KBM-7 (cell line): ENCODE results near the gene MITF.

Experiments used
- DNase-seq: peaks from one replicate; pipeline ENCODE4 v3.0.0-alpha.2; 2015
- in situ Hi-C: fragments of 300-500 bp; cut with MboI; formaldehyde crosslinking; loops from 2 replicates; pipeline ENCODE4 v1.14.3; 2020; ENCODE audit warnings: low sequenced_read_pairs, low pct_unique_long_range_greater_than_20kb, mixed read lengths

The MITF gene

GRCh38 chr3:69723389-69723788 lies 15.9 kb upstream of the MITF start:
- in situ Hi-C loops = no loop called here
- no peak for DNase-seq

- DNase-seq = no peak
- in situ Hi-C loops = no loop called here
These were observed 14.4 kb upstream of the MITF start for GRCh38 chr3:69724722-69725435.

DNA sequence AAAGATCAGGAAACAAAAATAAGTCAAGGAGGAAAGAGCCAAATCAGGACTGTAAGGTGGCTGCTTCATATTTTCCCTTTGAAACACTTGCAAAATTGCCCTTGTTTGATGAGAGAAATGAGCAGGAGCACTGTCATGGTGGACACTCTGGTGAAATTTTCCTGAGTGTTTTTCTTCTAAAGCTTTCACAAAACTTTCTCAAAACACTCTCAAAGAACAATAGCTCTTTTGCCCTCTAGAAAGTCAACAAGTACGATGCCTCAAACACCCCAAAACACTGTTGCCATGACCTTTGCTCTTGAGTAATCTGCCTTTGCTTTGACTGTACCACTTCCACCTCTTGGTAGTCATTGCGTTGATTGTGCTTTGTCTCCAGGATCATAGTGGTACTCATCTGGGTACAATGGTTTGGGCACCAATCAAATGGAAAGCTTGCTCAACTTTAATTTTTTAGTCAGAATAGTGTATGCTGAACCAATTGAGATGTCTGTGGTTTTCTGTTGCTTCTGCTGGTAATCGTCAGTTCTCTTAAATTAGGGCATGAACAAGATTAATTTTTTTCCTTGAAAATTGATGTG lies 13.2 kb upstream of the MITF start:
- in situ Hi-C loops = no loop called here
- no peak for DNase-seq

DNA sequence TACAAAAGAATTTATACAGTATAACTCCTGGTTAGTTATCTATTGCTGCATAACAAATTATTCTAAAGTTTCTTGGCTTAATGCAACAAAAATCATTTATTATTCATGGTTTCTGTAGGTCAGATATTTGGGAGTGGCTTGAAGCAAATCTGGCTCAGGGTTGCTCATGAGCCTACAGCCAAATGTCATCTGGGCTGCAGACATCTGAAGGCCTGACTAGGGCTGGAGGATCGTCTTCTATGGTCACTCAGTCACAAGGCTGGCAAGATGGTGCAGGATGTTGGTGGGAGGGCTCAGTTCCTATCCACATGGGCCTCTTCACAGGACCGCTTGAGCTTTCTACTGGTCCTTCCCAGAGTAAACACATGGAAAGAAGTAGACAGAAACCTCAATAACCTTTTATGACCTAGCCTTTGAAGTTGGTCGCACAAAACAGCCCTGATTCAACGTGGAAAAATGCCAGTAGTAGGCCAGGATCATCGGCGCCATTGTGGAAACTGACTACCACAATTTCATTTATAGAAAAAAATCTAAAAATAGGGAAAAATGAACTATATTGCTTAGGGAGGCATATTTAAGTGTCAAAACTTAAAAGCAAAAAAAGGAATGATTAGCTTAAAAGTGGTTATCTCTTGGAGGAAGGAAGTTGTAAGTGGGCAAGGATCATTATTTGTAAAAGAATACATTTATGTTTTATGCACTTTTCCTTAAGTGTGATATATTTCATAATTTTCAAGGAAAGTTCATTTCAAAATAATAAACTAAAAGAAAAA lies 9.9 kb upstream of the MITF start:
- in situ Hi-C loops = no loop called here
- DNase-seq = no peak

GRCh38 chr3:69731080-69731479 lies 8.2 kb upstream of the MITF start:
- no peak for DNase-seq
- in situ Hi-C loops = no loop called here

- in situ Hi-C loops = no loop called here
- DNase-seq = no peak
These were observed 3.4 kb upstream of the MITF start for GRCh38 chr3:69735893-69736292.

DNA sequence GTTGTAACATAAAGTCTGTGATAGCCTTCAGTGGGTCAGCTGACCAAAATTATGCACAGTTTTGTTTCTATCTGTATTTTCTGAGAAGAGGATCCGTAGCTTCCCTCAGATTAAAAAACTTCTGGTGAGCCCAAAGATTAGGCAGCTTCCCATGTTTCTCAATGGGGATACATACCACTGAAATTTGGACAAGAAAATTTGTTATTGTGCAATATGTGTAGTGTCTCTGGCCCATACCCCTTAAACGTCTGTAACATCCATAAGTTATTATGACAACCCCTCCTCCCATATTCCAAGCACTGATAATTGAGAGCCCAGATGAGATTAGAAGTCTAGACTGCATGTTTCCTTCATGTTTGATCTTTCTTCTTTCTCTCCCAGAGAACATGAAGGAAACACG lies 1.9 kb upstream of the MITF start:
- DNase-seq = no peak
- in situ Hi-C loops = no loop called here

DNA sequence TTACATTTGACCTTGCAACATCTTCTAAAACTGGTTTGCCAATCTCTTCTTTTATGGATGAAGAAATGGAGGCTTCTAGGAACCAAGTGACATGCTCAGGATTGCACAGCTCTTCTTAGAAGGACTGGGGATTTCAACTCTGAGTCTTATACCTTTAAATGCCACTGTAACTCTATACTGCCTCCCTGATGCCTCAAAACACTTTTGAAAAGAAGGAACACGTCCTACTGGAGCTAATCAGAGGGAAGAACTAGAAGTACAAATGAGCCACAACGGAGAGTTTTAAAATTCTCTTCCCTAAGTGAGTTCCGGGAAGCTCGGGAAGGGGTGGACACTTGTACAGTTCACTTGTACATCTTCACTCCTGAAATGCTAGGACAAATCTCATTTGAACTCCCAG lies 949 bp upstream of the MITF start:
- DNase-seq = no peak
- in situ Hi-C loops = no loop called here

- in situ Hi-C loops = no loop called here
- no peak for DNase-seq
These were observed 433 bp upstream of the MITF start for GRCh38 chr3:69738859-69739203.

- no peak for DNase-seq
- in situ Hi-C loops = no loop called here
These were observed 1.1 kb downstream of the MITF start for GRCh38 chr3:69740103-69741021.

DNA sequence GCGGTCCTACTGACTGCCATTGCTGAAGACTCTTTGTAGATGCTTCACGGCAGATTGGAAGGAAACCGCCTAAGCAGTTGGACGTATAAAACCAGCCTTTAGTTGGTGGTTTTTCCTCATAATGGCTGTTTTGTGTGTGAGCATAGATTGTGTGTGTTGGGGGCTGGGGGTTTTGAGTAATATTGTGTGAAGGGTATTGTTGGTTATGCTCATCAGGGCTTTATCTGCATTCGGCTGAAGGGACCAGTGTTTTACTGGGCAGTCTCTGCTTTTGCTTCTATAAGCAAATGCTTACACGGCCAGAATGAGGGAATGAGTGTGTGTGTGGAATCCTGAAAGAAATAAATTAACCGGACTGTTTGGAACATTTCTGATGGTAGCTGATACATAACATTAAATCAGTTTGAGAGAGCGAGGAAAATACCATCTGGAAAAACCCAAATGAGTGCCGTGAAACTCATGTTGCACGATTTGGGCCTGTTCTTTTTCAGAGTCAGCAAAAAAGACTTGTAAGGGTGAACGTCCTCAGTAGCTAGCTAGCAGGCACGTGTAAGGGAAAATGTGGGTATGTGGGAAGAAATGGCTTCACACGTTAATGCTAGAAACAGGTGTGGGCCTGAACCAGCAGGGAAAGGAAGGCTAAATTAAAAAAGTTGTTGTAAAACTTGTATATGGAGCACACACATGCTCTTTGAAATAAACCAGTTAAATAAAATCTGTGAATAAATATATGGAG lies 1.9 kb downstream of the MITF start:
- no peak for DNase-seq
- in situ Hi-C loops = no loop called here

DNA sequence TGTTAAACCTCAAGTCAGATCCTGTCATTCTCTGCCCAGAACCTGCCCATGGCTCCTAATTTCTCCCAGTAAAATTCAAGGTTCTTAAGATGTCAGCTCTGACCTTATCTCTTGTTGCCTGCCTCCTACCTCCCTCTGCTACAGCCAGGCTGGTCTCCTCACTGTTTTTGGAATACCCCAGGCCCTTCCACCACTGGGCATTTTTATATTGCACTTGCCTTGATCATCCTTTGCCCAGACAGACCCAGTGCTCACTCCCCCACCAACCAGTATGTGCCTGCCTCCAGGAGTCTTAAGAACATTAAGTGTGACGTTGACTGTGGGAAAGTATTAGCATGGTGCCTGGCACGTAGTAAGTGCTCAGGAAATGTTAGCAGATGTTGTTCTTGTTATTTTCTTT lies 3.1 kb downstream of the MITF start:
- in situ Hi-C loops = no loop called here
- no peak for DNase-seq

DNA sequence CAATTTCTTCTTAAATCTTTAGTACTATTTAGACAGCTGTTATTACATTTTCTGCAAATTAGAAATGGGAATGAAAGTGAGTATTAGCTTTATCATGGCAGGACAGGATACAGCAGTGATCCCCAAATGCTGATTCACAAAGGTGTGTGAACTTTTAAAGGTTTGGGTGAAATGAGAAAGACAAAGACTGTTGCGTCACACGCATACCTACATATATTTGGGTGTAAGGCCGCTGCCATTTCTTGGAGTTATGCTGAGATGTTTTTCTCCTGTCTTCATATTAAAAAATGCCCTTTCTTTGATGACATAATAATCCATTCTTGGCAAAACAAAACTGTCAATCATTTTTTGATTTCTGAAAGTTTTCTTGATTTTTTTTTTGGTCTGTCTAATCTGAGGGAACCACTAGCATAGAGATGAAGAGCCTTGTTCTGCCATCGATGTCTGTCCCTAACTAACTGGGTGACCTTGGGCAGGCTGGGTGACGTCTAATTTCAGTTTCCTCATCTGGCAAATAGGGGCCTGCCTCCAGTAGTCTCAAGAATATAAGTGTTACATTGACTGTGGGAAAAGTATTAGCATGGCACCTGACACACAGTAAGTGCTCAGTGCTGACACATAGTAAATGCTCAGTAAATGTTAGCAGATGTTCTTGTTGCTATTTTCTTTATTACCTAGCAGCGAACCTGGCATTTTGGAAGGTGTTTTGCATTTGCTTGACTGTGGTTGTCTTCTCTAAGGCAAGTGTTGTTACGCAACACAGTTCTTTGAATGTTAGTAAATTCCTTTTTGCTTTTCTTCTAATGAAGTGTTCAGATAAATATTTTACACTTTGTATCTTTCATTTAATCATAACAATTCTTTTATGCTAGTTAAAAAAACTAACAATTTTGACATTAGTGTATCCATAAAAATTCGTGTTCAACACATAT lies 5.0 kb downstream of the MITF start:
- in situ Hi-C loops = no loop called here
- DNase-seq = no peak

DNA sequence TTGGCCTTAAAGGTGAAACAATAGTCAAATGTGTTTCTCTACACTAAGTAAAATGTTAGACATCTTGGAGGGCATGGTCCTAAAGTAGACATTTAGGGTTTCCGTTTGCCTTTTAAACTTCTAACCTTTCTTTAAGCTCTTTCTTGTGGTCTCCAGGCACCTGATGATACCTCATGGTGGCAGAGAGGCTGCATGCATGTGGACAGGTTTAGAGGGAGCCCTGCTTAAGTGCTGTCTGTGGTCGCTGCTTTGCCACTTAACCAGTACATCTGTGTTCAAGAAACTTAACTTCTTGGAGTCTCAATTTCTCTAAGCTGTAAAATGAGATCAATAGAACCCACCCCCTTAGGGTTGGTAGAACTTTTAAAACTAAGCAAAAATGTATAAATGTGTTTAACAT lies 6.2 kb downstream of the MITF start:
- no peak for DNase-seq
- in situ Hi-C loops = no loop called here

GRCh38 chr3:69746119-69746518 lies 6.9 kb downstream of the MITF start:
- in situ Hi-C loops = no loop called here

GRCh38 chr3:69747511-69748258 lies 8.4 kb downstream of the MITF start:
- in situ Hi-C loops = no loop called here
- DNase-seq = peak; percentile 45

More at GRCh38 chr3:69746119-69746518, 6.9 kb downstream of the MITF start:
- no peak for DNase-seq

DNA sequence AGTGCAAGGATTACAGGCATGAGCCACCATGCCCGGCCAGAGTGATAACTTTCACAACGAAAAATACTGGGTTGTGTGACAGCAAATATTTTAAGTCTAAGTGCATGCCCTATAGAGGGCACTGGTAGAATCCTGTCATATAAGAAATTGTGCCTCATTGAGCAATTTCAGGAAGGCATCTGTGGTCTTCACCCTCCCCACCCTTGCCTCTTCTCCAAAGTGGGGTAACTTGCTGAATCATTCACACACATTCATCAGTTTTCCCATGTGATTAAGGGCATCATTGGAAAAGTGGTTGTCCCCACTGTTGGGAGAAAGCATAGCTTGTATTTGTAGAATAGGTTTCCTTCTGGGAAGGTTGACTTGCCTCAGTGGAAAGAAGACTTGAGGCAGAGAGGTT lies 9.2 kb downstream of the MITF start:
- no peak for DNase-seq
- in situ Hi-C loops = no loop called here
